Tibial artery (tissue), 4 donors: ENCODE data around the gene HMGN4.

Source experiments
- DNase-seq, 2 donors: peaks; one replicate each; pipeline ENCODE4 v3.0.0-alpha.2; 2019
- H3K27ac ChIP-seq, 2 donors: fragments of 200-600 bp; sonication (generic) in 1 of 2; 1 replicate in 1 of 2; 2 replicates in 1 of 2; pipeline ENCODE4 v1.5.1; 2018 to 2019; ENCODE audit warnings: mild to moderate bottlenecking in 1 of 2
- H3K27me3 ChIP-seq, 2 donors: fragments of 200-600 bp; sonication (generic) in 1 of 2; one replicate each; pipeline versions ENCODE4 v1.5.1 to v1.6.0; 2016 to 2019
- H3K36me3 ChIP-seq, 3 donors: fragments of 200-600 bp; sonication (generic) in 2 of 3; one replicate each; pipeline ENCODE4 v1.5.1; 2016 to 2019; ENCODE audit warnings: mild to moderate bottlenecking in 2 of 3
- H3K4me1 ChIP-seq, 4 donors: fragments of 200-600 bp; sonication (generic) in 2 of 4; 1 replicate in 3 of 4; 2 replicates in 1 of 4; pipeline ENCODE4 v1.5.1; 2016 to 2019
- H3K4me3 ChIP-seq, 2 donors: fragments of 200-600 bp; sonication (generic) in 1 of 2; 1 replicate in 1 of 2; 2 replicates in 1 of 2; pipeline ENCODE4 v1.5.1; 2018 to 2019; ENCODE audit warnings: mild to moderate bottlenecking in 2 of 2
- H3K9me3 ChIP-seq, 3 donors: fragments of 200-600 bp; sonication (generic) in 1 of 3; one replicate each; pipeline ENCODE4 v1.5.1; 2016 to 2019
- CTCF ChIP-seq, 2 experiments: fragments of 200-600 bp in 1 of 2; fragments of 450-650 bp in 1 of 2; IDR thresholded peaks; one replicate each; pipeline ENCODE4 v1.5.1; 2017 to 2019; ENCODE audit warnings: antibody characterized with exemption in 2 of 2, mild to moderate bottlenecking in 1 of 2, moderate library complexity in 1 of 2
- intact Hi-C: fragments of 100-400 bp; cut with DNase I; formaldehyde crosslinking; loops from one replicate; pipeline ENCODE4 v1.15.0; 2023; ENCODE audit warnings: low total_unique reads

HMGN4 gene

DNA sequence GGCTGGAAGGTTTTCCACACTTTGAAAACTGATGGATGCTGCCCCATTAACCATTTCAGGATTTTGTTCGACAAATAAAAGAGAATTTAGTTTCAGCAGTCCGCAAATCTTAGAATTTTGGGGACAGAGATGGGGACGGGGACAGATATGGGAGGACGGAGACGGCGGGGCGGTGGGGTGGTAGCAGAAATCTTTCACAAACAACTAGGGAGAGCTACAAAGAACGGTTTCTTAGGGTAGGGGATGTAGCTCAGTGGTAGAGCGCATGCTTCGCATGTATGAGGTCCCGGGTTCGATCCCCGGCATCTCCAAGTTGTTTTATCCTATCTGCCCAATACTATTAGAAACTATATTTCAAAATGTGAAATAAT is 15.1 kb downstream of the HMGN4 start:
- peak overlapping the region; percentile 49 to 59 for H3K4me3 ChIP-seq
- H3K27me3 ChIP-seq = no peaks in the 10 kb centered on the region
- TF ChIP-seq CTCF (IDR thresholded peaks at IDR 0.05) = no peak
- no peaks in the 10 kb centered on the region for H3K9me3 ChIP-seq
- no peaks in the 10 kb centered on the region for H3K36me3 ChIP-seq
- peak; percentile 74 to 83 for DNase-seq
- intact Hi-C loops = no loop called here
- peaks cover 0 to 18% (median 5%) of the 10 kb centered on the region in 4 donors for H3K4me1 ChIP-seq
- H3K27ac ChIP-seq = peak overlapping the region; percentile 75 to 77

DNA sequence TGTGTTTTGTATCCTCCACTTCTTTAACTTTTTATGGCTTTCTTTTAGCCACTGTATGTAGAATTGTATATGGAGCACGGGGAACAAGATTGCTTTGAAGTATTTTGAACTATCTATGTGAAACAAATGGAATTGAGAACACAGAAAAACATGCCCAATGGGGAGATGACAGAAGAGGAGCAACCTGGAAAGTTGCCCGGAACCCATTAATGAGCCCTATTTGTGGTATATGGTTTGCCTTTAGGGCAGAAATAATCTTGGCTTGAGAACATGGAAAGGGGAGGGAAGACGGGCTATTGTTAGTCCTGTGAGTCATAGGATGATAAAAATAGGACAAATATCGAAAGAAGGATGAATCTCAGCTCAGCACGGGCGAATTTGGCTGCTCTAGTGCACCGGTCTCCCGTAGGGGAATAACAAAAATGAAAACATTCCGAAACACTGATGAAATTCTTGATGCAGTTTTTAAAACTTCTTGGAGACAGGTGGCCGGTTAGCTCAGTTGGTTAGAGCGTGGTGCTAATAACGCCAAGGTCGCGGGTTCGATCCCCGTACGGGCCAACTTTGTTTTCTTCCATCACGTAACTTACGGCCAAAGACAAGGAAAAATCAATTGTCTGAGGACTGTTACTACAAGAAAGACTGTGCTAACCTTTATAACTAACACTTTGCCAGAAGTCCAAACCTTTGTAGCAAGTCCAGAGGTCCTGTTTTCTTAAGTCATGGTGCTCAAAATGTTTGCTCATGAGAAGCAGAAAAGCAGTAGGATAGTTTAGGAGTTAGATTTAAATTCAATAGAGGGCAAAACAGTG is 15.7 kb downstream of the HMGN4 start:
- intact Hi-C loops = no loop called here
- peak overlapping the region; percentile 75 to 77 for H3K27ac ChIP-seq

DNA sequence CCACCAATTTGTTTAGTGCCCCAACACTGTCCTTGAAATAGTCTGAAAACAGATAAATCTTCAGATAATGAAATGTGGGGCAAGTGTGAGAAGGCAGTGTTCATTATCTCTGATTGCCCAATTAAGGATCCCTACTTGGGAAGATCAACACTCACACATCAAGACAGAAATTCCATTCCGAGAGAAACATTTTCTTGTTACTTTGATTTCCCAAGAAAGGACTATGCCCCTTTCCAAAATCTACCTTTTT is 16.2 kb downstream of the HMGN4 start:
- no peaks in the 10 kb centered on the region for H3K9me3 ChIP-seq
- H3K36me3 ChIP-seq = no peaks in the 10 kb centered on the region
- H3K4me3 ChIP-seq = peak overlapping the region; percentile 49 to 59
- H3K27ac ChIP-seq = peak overlapping the region; percentile 75 to 77
- no peaks in the 10 kb centered on the region for H3K27me3 ChIP-seq
- peaks cover 0 to 18% (median 5%) of the 10 kb centered on the region in 4 donors for H3K4me1 ChIP-seq
- intact Hi-C loops = no loop called here
- DNase-seq = no peak
- no peak for TF ChIP-seq CTCF (IDR thresholded peaks at IDR 0.05)

More for the DNA sequence above, 15.7 kb downstream of the HMGN4 start:
- Histone ChIP-seq H3K9me3 (no peaks in the 10 kb centered on the region), H3K4me3 (peak overlapping the region; percentile 49 to 59), H3K36me3 (no peaks in the 10 kb centered on the region), H3K4me1 (peaks cover 0 to 18% (median 5%) of the 10 kb centered on the region in 4 donors), H3K27me3 (no peaks in the 10 kb centered on the region)
- DNase-seq = peak; percentile 82 to 89
- TF ChIP-seq CTCF (IDR thresholded peaks at IDR 0.05) = no peak

- peak overlapping the region; percentile 75 to 77 for H3K27ac ChIP-seq
- H3K4me1 ChIP-seq = peaks cover 0 to 18% (median 5%) of the 10 kb centered on the region in 4 donors
- no peaks in the 10 kb centered on the region for H3K27me3 ChIP-seq
- no peaks in the 10 kb centered on the region for H3K9me3 ChIP-seq
- intact Hi-C loops = no loop called here
- H3K4me3 ChIP-seq = peak overlapping the region; percentile 49 to 59
- TF ChIP-seq CTCF (IDR thresholded peaks at IDR 0.05) = no peak
- H3K36me3 ChIP-seq = no peaks in the 10 kb centered on the region
- no peak for DNase-seq
These were observed 16.7 kb downstream of the HMGN4 start for GRCh38 chr6:26554697-26555504.

DNA sequence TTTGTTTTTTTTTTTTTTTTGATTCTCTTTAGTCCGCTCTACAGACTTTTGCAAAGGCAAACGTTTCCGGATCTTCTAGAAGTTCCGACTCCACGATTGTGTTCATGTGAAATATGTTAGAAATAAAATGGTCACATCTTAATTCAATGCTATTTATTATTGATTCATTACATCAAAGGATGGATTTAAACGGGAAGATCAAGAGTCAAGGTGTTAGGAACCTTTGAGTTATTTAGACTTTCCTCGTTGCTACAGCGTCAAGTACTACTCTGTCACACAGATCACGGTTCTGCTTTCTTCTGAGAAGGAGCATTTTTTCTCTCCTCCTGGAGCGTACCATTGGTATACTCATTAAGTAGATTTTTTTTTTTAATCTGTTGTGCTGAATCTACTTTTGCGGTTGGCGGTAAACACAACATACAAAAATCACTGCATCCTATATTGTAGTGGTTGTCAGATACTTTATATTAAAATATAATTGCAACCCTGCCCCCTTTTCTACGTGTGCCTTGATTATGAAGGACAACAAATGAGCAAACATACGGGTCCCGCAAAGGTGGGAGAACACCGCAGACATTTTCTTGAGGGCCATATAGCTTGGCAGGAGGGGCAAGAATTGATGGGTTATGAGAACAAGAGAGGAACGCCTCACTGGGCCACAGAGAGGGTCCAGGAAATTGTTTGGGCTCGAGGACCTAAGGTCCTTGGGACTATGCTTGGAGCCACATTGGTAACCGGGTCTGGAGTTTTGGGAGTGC is 17.5 kb downstream of the HMGN4 start:
- Histone ChIP-seq H3K27ac (no peak overlapping the region), H3K27me3 (no peaks in the 10 kb centered on the region), H3K4me1 (peaks cover 0 to 18% (median 5%) of the 10 kb centered on the region in 4 donors), H3K36me3 (no peaks in the 10 kb centered on the region), H3K4me3 (no peak overlapping the region), H3K9me3 (no peaks in the 10 kb centered on the region)
- TF ChIP-seq CTCF (IDR thresholded peaks at IDR 0.05) = no peak
- intact Hi-C loops = no loop called here
- no peak for DNase-seq
